Activated CD8-positive, alpha-beta memory T cell treated with anti-CD3 and anti-CD28 coated beads, Interleukin-2, amount 50 U/mL, for 48 hours (primary cell): ENCODE results near the gene TMEFF2.

Experiments used
- DNase-seq: peaks from one replicate; pipeline ENCODE4 v3.0.0-alpha.2; 2020

Gene TMEFF2

DNA sequence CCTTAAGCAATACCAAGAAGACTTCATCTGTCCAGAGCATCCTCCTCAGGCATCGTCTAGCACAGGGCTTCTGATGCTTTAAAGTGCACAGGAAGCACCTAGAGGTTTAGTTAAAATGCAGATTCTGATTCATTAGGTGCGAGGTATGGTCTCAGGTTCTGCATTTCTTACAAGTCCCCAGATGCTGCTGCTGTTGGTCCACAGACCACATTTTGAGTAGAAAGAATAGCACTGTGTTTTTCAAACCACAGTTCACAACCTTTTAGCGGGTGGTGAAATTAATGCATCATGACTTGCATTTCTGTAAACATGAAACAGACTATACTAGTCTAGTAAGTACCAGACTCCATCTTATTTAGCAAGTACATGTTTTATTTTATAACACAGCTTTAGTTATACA is 134.6 kb downstream of the TMEFF2 start:
- DNase-seq = no peak

DNA sequence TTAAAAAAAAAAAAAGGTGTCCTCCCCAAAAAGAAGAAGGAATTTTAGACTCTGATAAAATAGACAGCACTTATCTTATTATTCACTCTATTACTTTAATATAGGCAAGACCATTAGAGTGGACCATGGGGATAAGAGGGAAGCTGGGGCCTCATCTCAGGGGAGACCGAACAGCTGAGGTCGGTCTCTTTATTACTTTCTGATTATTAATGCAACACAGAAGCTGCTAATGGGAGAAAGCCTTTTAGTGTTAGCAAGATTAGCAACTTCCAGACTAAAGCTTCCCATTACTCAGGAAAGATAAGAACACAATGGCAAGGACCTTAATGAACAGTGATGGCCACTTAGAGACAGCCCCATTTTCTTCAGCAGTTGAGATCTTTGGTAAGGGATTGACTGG is 135.5 kb downstream of the TMEFF2 start:
- no peak for DNase-seq

- no peak for DNase-seq
Observed at GRCh38 chr2:192053921-192054320, 140.8 kb downstream of the TMEFF2 start.

DNA sequence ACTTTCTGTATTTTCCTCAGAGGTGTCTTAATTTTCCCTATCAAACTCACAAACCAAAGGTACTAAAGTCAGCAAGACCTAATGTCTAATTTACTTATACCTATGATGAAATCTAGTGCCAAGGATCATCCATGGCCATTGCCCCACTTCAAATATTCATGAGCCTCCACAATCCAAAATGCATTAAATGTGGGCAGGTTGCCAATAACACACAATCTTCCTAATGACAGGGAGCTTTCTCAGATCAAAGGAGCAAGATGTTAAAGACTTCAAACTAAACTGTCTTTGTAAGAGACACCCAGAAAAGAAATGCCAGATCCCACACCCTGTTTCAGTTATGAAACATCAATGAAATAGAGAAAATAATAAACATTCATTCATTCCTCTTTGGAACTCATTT is 143.2 kb downstream of the TMEFF2 start:
- no peak for DNase-seq

- no peak for DNase-seq
Observed at GRCh38 chr2:192049362-192049761, 145.4 kb downstream of the TMEFF2 start.

DNA sequence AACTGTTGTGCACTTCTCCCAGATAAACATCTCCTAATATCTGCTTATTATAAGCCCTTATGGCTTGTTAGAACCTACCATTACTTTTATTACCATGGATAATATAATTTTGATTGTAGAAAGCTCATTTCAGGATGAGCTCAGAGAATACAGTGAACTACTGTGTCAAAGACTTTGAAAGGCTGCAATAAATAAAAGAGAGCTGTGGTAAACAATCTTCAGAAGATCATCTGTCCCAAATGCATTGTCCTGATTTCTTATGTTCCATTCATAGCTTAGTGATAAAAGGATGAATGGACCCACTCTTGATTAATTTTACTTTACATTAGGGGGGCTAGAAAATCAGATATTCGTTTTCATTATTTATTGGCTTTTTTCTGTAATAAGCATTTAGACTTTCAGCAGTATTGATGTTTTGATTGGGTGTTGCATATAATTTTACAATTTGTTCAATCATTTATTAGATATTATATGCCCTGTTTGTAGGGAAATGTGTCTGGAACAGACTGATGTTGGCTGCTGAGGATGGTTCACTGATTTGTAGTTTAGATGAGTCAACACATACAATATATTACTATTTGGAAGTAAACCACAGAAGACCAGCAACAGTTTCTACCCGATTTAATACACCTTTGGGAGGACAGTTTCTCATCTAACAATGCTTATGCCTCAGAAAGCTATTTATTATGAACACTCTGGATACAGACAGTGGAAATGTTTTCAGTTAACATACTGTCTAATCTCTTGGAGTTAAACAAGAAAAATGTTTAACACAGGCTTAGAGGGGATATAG is 147.2 kb downstream of the TMEFF2 start:
- no peak for DNase-seq

- no peak for DNase-seq
Observed at GRCh38 chr2:192044496-192044895, 150.2 kb downstream of the TMEFF2 start.

- no peak for DNase-seq
Observed at GRCh38 chr2:192043216-192043870, 151.4 kb downstream of the TMEFF2 start.

- DNase-seq = no peak
Observed at GRCh38 chr2:192042126-192042525, 152.6 kb downstream of the TMEFF2 start.

DNA sequence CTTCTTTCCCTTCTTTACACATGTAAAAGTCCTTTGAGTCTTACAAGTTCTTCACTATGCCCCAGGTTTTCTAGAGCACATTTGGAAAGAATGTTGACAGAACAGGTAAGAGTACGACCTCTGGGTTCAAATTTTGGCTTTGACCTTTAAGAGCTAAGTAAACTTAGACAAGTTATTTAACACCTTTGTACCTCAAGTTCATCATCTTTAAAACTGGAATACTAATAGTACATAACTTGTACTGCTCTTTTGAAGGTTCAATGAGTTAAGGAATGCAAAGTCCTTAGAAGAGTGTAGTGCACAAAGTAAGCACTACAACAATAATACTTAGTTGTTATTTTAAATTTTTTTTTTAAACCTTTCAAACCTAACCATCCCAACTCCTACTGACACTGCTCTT is 156.6 kb downstream of the TMEFF2 start:
- no peak for DNase-seq

DNA sequence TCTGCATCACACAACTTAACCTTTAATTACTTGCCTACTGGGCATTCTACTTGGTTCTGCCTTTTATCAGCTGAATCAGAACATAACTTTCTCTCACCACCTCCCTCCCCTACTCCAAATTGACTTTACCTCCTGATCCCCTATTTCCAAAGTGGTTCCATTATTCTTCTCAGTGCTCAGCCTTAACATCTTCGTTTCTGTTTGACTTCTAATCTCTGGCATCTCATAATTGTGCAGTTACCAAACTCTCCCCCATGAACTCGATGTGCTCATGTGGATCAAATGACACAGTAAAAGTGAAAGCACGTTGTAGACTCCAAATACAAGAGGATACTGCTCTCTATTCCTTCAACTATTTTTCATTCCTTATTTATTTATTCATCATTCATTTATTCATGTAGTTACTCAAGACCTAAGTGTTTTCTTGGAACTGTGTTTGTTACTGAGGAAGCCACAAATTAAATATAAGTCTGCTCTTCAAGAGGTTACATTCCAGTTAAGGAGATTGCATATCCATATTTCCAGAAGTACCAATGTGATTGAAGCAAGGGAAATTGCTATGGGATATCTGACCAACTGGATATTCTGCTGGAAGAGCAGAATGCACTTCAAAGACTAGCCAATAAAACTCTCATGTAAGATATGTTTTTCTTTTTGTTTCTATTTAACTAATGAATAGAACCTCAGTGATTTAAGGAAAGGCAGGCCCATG is 158.8 kb downstream of the TMEFF2 start:
- DNase-seq = no peak

DNA sequence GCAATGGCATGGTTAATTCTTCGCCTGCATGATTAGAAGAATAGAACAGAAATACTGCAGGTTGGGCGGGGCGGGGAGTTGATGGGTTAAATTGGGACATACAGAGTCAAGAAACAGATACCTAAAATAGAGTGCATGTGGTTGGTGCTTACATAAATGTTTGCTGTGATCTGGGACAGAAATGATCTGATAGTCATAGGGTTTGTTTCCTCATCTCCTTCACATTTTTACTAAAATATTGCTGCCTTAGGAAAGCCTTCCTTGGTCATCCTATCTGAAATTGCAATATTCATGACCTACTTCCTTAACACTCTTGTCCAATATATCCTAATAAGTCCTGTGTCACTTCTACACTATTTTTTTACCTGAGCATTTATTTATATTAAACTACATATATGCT is 163.9 kb downstream of the TMEFF2 start:
- no peak for DNase-seq

- DNase-seq = no peak
Observed at GRCh38 chr2:192030289-192030688, 164.4 kb downstream of the TMEFF2 start.

DNA sequence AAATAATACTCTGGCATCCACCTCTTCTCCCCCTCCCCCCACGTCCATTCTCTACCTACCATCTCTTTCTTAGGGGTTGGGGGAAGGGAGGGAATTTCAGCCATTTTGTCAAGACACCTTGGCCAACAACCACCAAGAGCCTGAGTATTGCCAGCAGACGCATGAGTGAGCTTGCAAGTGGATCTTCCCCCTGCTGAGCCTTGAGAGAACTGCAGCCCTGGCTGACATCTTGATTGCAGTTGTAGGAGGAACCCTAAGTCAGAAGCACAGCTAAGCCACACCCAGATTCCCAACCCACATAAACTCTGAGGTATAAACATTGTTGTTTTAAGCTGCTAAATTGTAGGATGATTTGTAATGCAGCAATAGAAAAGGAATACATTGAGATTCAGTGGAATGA is 165.6 kb downstream of the TMEFF2 start:
- DNase-seq = no peak

DNA sequence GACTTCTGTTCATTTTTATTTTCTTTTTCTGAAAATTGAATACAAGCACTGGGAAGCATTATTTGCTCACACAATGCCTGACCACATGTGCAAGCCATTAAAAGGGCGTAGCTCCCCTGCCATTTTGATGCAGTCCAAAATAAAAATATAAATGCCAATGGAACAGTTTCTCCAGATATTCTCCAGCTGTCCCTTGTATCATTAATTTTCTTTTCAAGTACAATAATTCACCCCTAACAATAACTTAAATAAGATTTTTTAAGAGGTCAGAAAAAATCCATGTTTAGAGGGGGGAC is 168.0 kb downstream of the TMEFF2 start:
- DNase-seq = no peak

GRCh38 chr2:192026059-192026824 is 168.5 kb downstream of the TMEFF2 start:
- DNase-seq = no peak

DNA sequence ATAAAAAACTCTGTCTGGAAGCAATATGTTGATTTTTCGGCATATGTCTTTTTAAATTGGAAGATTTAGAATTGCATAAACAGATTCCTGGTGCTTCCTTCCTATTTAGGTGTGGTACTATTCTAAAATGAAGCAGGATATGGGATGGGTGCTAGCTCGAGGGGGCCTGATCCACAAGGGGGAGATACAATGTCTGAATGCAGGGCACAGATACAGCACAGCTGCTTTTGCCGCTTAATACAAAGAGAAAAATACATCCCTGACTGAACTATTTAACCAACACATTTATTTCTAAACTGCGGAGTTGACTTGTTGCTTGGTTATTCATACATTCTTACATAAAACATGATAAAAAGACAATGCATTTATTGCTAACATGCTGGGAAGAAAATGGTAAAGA is 169.1 kb downstream of the TMEFF2 start:
- DNase-seq = no peak

DNA sequence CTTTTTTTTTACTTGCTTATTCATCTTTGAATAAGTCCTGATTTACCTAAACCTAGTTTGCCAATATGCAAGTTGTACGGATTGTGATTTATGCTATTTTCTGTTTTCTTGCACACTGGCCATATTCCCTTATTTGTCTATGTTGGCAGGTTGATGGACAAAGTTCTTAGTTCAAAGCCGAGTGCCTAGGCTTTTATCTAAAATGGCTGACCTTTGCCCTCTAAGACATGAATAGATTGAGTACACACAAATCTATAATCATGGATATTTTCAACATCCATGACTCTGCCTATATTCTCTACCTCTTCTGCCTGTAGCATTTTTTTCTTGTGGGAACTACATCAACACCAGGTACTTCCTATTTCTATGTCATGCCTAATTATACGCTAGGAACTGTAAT is 171.7 kb downstream of the TMEFF2 start:
- DNase-seq = no peak

- DNase-seq = no peak
Observed at GRCh38 chr2:192017844-192018243, 176.9 kb downstream of the TMEFF2 start.

GRCh38 chr2:192016265-192016664 is 178.5 kb downstream of the TMEFF2 start:
- DNase-seq = no peak

- no peak for DNase-seq
Observed at GRCh38 chr2:192013211-192013610, 181.5 kb downstream of the TMEFF2 start.

DNA sequence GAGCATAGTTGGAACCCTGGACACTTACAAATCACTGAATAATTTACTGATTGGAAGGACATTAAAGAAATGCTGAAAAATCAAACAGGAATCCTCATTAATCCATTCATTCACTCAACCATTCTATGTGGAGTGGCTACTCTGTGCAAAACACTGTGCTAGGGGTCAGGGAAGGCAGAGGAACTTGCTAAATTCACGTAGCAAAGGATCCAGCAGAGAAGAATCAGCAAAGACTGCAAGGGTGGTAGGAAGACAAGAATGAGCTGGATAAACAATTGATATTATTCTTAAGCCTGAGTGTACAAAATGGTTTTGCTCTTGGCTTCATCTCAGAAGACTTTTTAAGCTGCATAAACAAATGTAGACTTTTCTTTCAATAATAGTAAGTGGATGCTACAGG is 183.5 kb downstream of the TMEFF2 start:
- DNase-seq = no peak

DNA sequence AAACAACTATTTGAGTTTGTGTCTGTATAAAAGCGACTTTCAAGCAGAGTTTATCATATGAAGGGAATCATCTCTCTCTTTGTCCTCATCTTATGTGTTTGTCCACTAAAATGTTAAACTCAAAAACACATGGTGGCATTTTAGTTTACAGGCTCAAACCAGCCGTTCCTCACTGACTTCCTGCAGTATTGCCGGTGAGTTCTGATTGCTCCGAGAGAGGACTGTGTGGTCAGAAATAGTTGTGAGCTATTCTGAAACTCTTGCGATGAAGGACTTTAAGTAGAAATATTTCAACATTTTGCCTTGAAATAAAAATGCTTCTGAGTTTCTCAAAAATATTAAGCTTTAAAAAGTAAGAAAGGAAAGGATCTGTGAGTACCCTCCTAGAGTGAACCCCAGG is 184.7 kb downstream of the TMEFF2 start:
- DNase-seq = no peak
